Breast epithelium (tissue), 4 donors: ENCODE data around the gene CDH23. TPM values are rescaled to one million over a fixed set of nuclear protein-coding genes. Genes with fewer than 3 reads are reported as not detected.

Experiments
- DNase-seq, 2 donors: peaks; one replicate each; pipeline ENCODE4 v3.0.0-alpha.2; 2019; ENCODE audit warnings: low spot score in 2 of 2
- H3K27ac ChIP-seq, 2 donors: fragments of 200-600 bp; sonication (generic) in 1 of 2; one replicate each; pipeline ENCODE4 v1.5.1; 2016 to 2019; ENCODE audit warnings: mild to moderate bottlenecking in 1 of 2
- H3K27me3 ChIP-seq, 2 donors: fragments of 200-600 bp; sonication (generic) in 1 of 2; one replicate each; pipeline versions ENCODE4 v1.5.1 to v1.6.0; 2017 to 2019; ENCODE audit warnings: control low read depth in 1 of 2, mild to moderate bottlenecking in 1 of 2
- H3K36me3 ChIP-seq: fragments of 200-600 bp; one replicate; pipeline ENCODE4 v1.5.1; 2019
- H3K4me1 ChIP-seq, 2 donors: fragments of 200-600 bp; sonication (generic); one replicate each; pipeline ENCODE4 v1.5.1; 2016 to 2019; ENCODE audit warnings: control low read depth in 1 of 2
- H3K4me3 ChIP-seq, 3 donors: fragments of 200-600 bp; sonication (generic); 1 replicate in 2 of 3; 2 replicates in 1 of 3; pipeline ENCODE4 v1.5.1; 2016 to 2019; ENCODE audit warnings: mild to moderate bottlenecking in 3 of 3, moderate library complexity in 2 of 3
- H3K9me3 ChIP-seq, 2 donors: fragments of 200-600 bp; sonication (generic) in 1 of 2; one replicate each; pipeline ENCODE4 v1.5.1; 2016 to 2019; ENCODE audit warnings: control low read depth in 1 of 2
- POLR2A ChIP-seq: fragments of 450-650 bp; IDR thresholded peaks from one replicate; pipeline ENCODE4 v1.6.1; 2016; ENCODE audit warnings: antibody characterized with exemption, mild to moderate bottlenecking, moderate library complexity
- POLR2AphosphoS5 ChIP-seq, 3 donors: sonication (generic); formaldehyde crosslinking; IDR thresholded peaks; one replicate each; pipeline ENCODE4 v1.6.1; 2017; ENCODE audit warnings: antibody characterized with exemption in 3 of 3
- intact Hi-C: fragments of 100-400 bp; cut with DNase I; formaldehyde crosslinking; loops from one replicate; pipeline ENCODE4 v1.15.1; 2023; ENCODE audit warnings: low total_unique reads
- total RNA-seq, 3 donors: library from RNA; depleted of rRNA; stranded (reverse); fragments of >200 nt; gene quantifications; one replicate each; pipeline ENCODE4 v1.1.0, GENCODE V29; 2016
- TF ChIP-seq, protein P1 (sequence below), 3 donors: fragments of 450-650 bp; IDR thresholded peaks; one replicate each; pipeline ENCODE4 v1.5.1; 2016 to 2017; ENCODE audit warnings: antibody characterized with exemption in 3 of 3, mild to moderate bottlenecking in 3 of 3, moderate library complexity in 3 of 3

CDH23 gene
- total RNA-seq, 3 donors from 2014 or later = 8.5 to 13.8 (median 11.6) TPM

DNA sequence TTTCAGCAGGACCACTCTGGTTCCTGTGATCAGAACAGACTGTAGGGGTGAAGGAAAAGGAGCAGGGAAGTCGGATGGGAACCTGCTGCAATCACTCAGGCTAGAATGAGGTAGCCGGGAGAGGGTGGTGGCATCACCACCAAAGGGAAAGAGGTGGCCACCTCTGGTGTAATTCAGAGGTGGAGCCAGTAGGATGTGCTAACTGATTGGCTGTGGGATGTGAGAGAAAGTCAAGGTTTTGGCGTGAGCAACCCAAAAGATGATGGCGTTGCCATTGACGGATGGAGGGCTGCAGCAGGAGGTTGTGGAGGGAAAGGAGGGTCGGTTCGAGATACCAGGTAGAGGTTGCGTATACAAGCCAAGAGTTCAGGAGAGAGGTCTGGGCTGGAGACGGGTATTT lies 384.0 kb downstream of the CDH23 start:
- intact Hi-C loops = no loop called here
- no peak for TF ChIP-seq POLR2AphosphoS5 (IDR thresholded peaks at IDR 0.05)

DNA sequence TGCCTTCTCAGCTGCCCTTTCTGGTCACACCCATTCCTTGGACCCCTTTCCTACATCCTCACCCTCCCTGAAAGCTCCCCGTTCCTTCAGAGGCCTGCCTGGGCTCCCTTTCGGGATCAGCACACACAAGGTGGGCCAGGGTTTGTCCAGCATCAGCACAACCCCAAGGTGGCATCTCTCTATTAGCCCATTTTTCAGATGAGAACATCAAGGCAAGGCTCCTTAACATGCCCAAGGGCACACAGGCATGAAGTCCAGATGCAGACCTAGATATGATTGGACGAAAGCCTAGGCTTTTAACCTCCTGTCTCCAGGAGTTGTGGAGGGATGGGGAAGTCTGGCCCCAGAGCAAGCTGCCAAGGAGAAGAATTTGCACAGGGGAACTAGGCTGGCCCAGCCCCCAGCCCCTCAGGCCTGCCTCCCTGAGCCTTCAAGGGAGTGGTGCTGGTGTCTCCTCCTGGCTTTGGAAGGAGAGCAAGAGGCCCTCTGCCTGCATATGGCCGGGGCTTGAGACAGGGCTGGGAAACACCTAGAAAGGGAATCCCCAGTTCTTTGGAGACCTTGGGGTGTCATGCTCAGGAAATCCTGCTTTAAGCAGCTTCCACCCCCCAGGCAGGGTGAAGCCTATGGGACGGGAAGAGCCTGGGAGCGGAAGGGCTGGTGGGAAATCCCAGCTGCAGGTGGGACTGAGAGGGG lies 385.6 kb downstream of the CDH23 start:
- no peak for DNase-seq
- Histone ChIP-seq H3K4me3 (no peak overlapping the region), H3K27me3 (no peaks in the 10 kb centered on the region), H3K9me3 (no peaks in the 10 kb centered on the region), H3K4me1 (no peaks in the 10 kb centered on the region), H3K27ac (no peak overlapping the region), H3K36me3 (no peaks in the 10 kb centered on the region)
- TF ChIP-seq, protein P1, sequence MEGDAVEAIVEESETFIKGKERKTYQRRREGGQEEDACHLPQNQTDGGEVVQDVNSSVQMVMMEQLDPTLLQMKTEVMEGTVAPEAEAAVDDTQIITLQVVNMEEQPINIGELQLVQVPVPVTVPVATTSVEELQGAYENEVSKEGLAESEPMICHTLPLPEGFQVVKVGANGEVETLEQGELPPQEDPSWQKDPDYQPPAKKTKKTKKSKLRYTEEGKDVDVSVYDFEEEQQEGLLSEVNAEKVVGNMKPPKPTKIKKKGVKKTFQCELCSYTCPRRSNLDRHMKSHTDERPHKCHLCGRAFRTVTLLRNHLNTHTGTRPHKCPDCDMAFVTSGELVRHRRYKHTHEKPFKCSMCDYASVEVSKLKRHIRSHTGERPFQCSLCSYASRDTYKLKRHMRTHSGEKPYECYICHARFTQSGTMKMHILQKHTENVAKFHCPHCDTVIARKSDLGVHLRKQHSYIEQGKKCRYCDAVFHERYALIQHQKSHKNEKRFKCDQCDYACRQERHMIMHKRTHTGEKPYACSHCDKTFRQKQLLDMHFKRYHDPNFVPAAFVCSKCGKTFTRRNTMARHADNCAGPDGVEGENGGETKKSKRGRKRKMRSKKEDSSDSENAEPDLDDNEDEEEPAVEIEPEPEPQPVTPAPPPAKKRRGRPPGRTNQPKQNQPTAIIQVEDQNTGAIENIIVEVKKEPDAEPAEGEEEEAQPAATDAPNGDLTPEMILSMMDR (IDR thresholded peaks at IDR 0.05) = no peak
- no peak for TF ChIP-seq POLR2AphosphoS5 (IDR thresholded peaks at IDR 0.05)
- no peak for TF ChIP-seq POLR2A
- intact Hi-C loops = no loop called here

More for the DNA sequence above, 384.0 kb downstream of the CDH23 start:
- Histone ChIP-seq H3K27ac (no peak overlapping the region), H3K36me3 (no peaks in the 10 kb centered on the region), H3K4me3 (no peak overlapping the region), H3K27me3 (no peaks in the 10 kb centered on the region), H3K4me1 (no peaks in the 10 kb centered on the region), H3K9me3 (no peaks in the 10 kb centered on the region)
- DNase-seq = no peak

DNA sequence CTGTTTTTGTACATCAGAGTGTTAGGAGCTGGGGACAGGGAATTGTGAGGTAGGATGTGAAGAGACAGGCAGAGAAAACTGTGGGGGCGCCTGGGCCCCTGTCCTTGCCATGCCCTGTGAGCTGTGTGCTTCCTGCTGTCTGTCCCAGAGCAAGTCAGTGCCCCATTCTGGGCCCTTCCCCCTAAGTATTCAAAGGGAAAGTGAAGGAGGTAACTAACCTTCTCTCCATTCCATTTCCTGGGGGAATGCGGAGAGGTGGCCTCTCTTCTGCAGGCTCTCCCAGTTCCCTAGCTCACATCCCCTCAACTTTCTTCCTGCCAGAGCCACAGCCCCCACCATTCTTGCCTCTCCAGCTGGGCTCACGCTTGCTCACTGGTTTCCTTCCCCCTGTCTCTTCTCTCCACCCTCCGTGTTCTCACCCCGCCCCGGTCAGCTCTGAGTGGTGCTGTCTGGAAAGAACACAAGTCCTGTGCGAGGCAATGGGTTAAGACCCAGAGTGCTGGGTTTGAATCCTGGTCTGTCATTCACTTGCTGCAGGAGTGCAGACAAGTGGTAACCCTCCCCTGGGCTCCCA lies 386.3 kb downstream of the CDH23 start:
- TF ChIP-seq, protein P1 (IDR thresholded peaks at IDR 0.05) = no peak
- TF ChIP-seq POLR2AphosphoS5 (IDR thresholded peaks at IDR 0.05) = no peak
- no peak for TF ChIP-seq POLR2A
- H3K27ac ChIP-seq = no peak overlapping the region
- intact Hi-C loops = no loop called here
- no peaks in the 10 kb centered on the region for H3K4me1 ChIP-seq
- no peak for DNase-seq
- no peaks in the 10 kb centered on the region for H3K36me3 ChIP-seq
- H3K4me3 ChIP-seq = no peak overlapping the region
- no peaks in the 10 kb centered on the region for H3K27me3 ChIP-seq
- H3K9me3 ChIP-seq = no peaks in the 10 kb centered on the region

DNA sequence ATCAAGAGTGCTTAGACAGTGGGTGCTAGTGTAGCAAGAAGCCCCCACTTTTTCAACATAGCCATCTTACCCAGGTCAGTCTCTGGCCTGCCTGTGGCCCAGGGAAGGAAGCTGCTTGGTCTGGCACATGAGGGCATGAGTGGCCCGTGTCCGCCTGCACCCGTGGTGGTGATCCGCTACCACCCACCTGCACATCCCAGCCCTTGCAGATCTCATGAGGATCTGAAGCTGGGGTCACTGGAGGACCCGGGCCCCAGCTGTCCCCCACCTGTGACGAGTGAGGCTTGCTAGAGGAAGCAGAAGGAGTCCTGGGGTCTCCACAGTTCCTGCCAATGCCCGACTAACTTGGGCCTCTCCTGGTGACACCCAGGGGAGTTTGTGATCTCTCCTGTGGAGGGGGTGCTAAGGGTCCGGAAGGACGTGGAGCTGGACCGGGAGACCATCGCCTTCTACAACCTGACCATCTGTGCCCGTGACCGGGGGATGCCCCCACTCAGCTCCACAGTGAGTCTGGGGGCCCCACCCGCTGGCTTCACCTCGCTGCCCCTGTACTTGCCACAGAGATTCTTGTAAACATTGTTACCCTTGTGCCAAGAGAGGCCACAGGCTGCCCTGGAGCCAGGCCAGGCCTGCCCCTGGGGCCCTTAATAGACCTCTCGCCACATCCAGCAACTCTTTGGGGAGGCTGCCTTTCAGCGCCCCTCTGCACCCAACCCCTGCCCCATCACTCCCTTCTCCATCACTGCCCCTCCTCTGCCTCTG lies 387.4 kb downstream of the CDH23 start:
- Histone ChIP-seq H3K27ac (no peak overlapping the region), H3K27me3 (no peaks in the 10 kb centered on the region), H3K4me1 (no peaks in the 10 kb centered on the region), H3K4me3 (no peak overlapping the region), H3K36me3 (no peaks in the 10 kb centered on the region), H3K9me3 (no peaks in the 10 kb centered on the region)
- intact Hi-C loops = no loop called here
- TF ChIP-seq, protein P1 (IDR thresholded peaks at IDR 0.05) = no peak
- TF ChIP-seq POLR2A (no peak), POLR2AphosphoS5 (IDR thresholded peaks at IDR 0.05) (no peak)
- no peak for DNase-seq

DNA sequence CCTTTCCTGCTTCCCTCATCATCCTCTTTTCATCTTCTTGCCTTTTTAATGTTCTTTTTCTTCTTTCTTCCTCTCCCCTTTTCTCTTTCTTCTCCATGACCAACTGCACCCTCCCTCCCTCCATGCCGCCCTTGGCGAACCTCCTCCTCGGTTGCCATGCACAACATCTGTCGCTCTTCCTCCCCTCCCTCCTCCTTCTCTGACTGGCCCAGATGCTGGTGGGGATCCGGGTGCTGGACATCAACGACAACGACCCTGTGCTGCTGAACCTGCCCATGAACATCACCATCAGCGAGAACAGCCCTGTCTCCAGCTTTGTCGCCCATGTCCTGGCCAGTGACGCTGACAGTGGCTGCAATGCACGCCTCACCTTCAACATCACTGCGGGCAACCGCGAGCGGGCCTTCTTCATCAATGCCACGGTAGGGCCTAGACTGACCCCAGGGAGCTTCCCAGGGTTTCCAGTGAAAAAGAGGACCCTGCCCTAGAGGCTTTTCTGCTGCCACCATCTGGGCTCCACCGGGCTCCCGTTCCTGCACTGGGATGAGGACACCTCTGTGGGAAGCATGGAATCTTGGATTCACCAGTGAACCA lies 388.1 kb downstream of the CDH23 start:
- TF ChIP-seq, protein P1 (IDR thresholded peaks at IDR 0.05) = no peak
- TF ChIP-seq POLR2A = no peak

More for the DNA sequence above, 388.1 kb downstream of the CDH23 start:
- Histone ChIP-seq H3K27me3 (no peaks in the 10 kb centered on the region), H3K4me3 (no peak overlapping the region), H3K9me3 (no peaks in the 10 kb centered on the region), H3K27ac (no peak overlapping the region), H3K36me3 (no peaks in the 10 kb centered on the region), H3K4me1 (no peaks in the 10 kb centered on the region)
- no peak for DNase-seq
- intact Hi-C loops = no loop called here
